IMR-90 (cell line): ENCODE results near the gene ETV6. TPM values are rescaled to one million over a fixed set of nuclear protein-coding genes. Genes with fewer than 3 reads are reported as not detected.

Experiments
- ATAC-seq: fragments of 200-7000 bp; cut with Tn5 transposase; 2 replicates; pipeline ENCODE4 v1.9.1; 2020; ENCODE audit warnings: low read depth, mild to moderate bottlenecking, moderate library complexity
- BruUV-seq: library from RNA; stranded (reverse); fragments of 400-500 nt; replicated peaks from 2 replicates; lab custom pipeline; 2021; lab: Mats Ljungman, UMichigan
- CTCF ChIA-PET: fragments of 300-600 bp; formaldehyde crosslinking; extraction: SDS; loops from one replicate; lab custom pipeline; 2021; ENCODE audit warnings: antibody characterized with exemption; lab: Yijun Ruan, JAX
- POLR2A ChIA-PET: fragments of 300-600 bp; sonication (Branson Sonifier 250); formaldehyde crosslinking; loops from one replicate; lab custom pipeline; 2022; ENCODE audit warnings: antibody characterized with exemption; ENCODE audit not compliant: unreplicated experiment; lab: Charles Lee
- DNase-seq: peaks from one replicate; pipeline ENCODE4 v3.0.0; 2013
- H2AFZ ChIP-seq: replicated peaks from 2 replicates; pipeline ENCODE3; 2013; ENCODE audit warnings: low read length, mild to moderate bottlenecking; ENCODE audit not compliant: poor library complexity
- H2AK5ac ChIP-seq: 2 replicates; pipeline ENCODE4 v1.6.1; 2013; ENCODE audit warnings: low read depth, low read length, inconsistent platforms
- H2AK9ac ChIP-seq: replicated peaks from 2 replicates; pipeline ENCODE3; 2013; ENCODE audit warnings: mild to moderate bottlenecking, low read depth, low read length, moderate library complexity; ENCODE audit not compliant: poor library complexity
- H2BK120ac ChIP-seq: 2 replicates; pipeline ENCODE4 v1.6.1; 2013; ENCODE audit warnings: low read depth, low read length, inconsistent platforms
- H2BK15ac ChIP-seq: 3 replicates; pipeline ENCODE4 v1.6.1; 2013; ENCODE audit warnings: low read depth, low read length, inconsistent platforms
- H2BK20ac ChIP-seq: 2 replicates; pipeline ENCODE4 v1.6.1; 2013; ENCODE audit warnings: low read depth, mild to moderate bottlenecking, inconsistent platforms, low read length, moderate library complexity
- H2BK5ac ChIP-seq: 2 replicates; pipeline ENCODE4 v1.6.1; 2013; ENCODE audit warnings: mild to moderate bottlenecking, low read depth, low read length, inconsistent platforms; ENCODE audit not compliant: poor library complexity, severe bottlenecking
- H3K14ac ChIP-seq: replicated peaks from 2 replicates; pipeline ENCODE4 v1.6.1; 2013; ENCODE audit warnings: low read depth, low read length, inconsistent platforms
- H3K18ac ChIP-seq: 2 replicates; pipeline ENCODE4 v1.6.1; 2013; ENCODE audit warnings: low read depth, low read length, control low read depth
- H3K23ac ChIP-seq: 2 replicates; pipeline ENCODE4 v1.6.1; 2013; ENCODE audit warnings: low read depth, low read length, inconsistent platforms
- H3K27ac ChIP-seq: 2 replicates; pipeline ENCODE4 v1.5.1; 2013; ENCODE audit warnings: mild to moderate bottlenecking, control low read depth, low read length; ENCODE audit not compliant: insufficient read depth
- H3K27me3 ChIP-seq: 2 replicates; pipeline ENCODE4 v1.6.1; 2013; ENCODE audit warnings: low read length; ENCODE audit not compliant: control insufficient read depth, insufficient read depth
- H3K36me3 ChIP-seq: 2 replicates; pipeline ENCODE4 v1.6.1; 2013; ENCODE audit warnings: low read length, mixed read lengths; ENCODE audit not compliant: control insufficient read depth, insufficient read depth
- H3K4ac ChIP-seq: 2 replicates; pipeline ENCODE4 v1.6.1; 2013; ENCODE audit warnings: low read depth, low read length, inconsistent platforms
- H3K4me1 ChIP-seq: 2 replicates; pipeline ENCODE4 v1.6.1; 2013; ENCODE audit warnings: low read length, mixed read lengths; ENCODE audit not compliant: control insufficient read depth, insufficient read depth
- H3K4me2 ChIP-seq: 2 replicates; pipeline ENCODE4 v1.6.1; 2013; ENCODE audit warnings: low read depth, mild to moderate bottlenecking, control low read depth, low read length, moderate library complexity
- H3K4me3 ChIP-seq: 2 replicates; pipeline ENCODE4 v1.5.1; 2013; ENCODE audit warnings: low read depth, mild to moderate bottlenecking, control low read depth, low read length, moderate library complexity; ENCODE audit not compliant: insufficient read depth
- H3K56ac ChIP-seq: 2 replicates; pipeline ENCODE4 v1.6.1; 2013; ENCODE audit warnings: low read length, inconsistent platforms; ENCODE audit not compliant: insufficient read depth; ENCODE audit errors: extremely low read depth
- H3K79me1 ChIP-seq, 2 experiments: 2 replicates each; pipeline ENCODE4 v1.6.1; 2013; ENCODE audit warnings: low read length in 2 of 2, inconsistent platforms in 1 of 2, low read depth in 1 of 2
- H3K9ac ChIP-seq: 2 replicates; pipeline ENCODE4 v1.6.1; 2013; ENCODE audit warnings: low read depth, low read length, control low read depth
- H3K9me1 ChIP-seq: 2 replicates; pipeline ENCODE4 v1.6.1; 2013; ENCODE audit warnings: low read length, inconsistent platforms; ENCODE audit not compliant: insufficient read depth
- H3K9me3 ChIP-seq: 2 replicates; pipeline ENCODE4 v1.6.1; 2013; ENCODE audit warnings: low read length; ENCODE audit not compliant: control insufficient read depth, insufficient read depth
- H4K20me1 ChIP-seq: 2 replicates; pipeline ENCODE4 v1.6.1; 2013; ENCODE audit warnings: low read length, inconsistent platforms; ENCODE audit not compliant: insufficient read depth
- H4K5ac ChIP-seq: 2 replicates; pipeline ENCODE4 v1.6.1; 2013; ENCODE audit warnings: mild to moderate bottlenecking, low read depth, low read length, control low read depth
- H4K8ac ChIP-seq, 2 experiments: 2 replicates each; pipeline ENCODE4 v1.6.1; 2013; ENCODE audit warnings: low read depth in 2 of 2, low read length in 2 of 2, control low read depth in 1 of 2, inconsistent platforms in 1 of 2
- H4K91ac ChIP-seq: 2 replicates; pipeline ENCODE4 v1.6.1; 2013; ENCODE audit warnings: low read depth, low read length, inconsistent platforms; ENCODE audit not compliant: insufficient read depth
- BHLHE40 ChIP-seq: fragments of 150-350 bp; IDR thresholded peaks from 2 replicates; pipeline ENCODE4 v1.6.1; 2016; ENCODE audit warnings: mild to moderate bottlenecking, low read depth, low read length
- CEBPB ChIP-seq: IDR thresholded peaks from 2 replicates; pipeline ENCODE4 v1.6.1; 2012; ENCODE audit warnings: low read depth, low read length, improper control_type of control experiment
- CHD1 ChIP-seq: IDR thresholded peaks from 2 replicates; pipeline ENCODE4 v1.6.1; 2012; ENCODE audit warnings: low read depth, low read length, improper control_type of control experiment
- FOS ChIP-seq: fragments of 150-350 bp; IDR thresholded peaks from 2 replicates; pipeline ENCODE4 v1.6.1; 2016; ENCODE audit warnings: low read depth, low read length
- MAFK ChIP-seq: IDR thresholded peaks from 2 replicates; pipeline ENCODE4 v1.6.1; 2012; ENCODE audit warnings: low read depth, low read length, improper control_type of control experiment
- MAZ ChIP-seq: IDR thresholded peaks from 2 replicates; pipeline ENCODE4 v1.6.1; 2012; ENCODE audit warnings: low read depth, mild to moderate bottlenecking, low read length, improper control_type of control experiment, moderate library complexity, borderline replicate concordance
- MXI1 ChIP-seq: IDR thresholded peaks from 2 replicates; pipeline ENCODE4 v1.6.1; 2012; ENCODE audit warnings: low read depth, mild to moderate bottlenecking, low read length, moderate library complexity, borderline replicate concordance
- POLR2A ChIP-seq: IDR thresholded peaks from 2 replicates; pipeline ENCODE4 v1.6.1; 2012; ENCODE audit warnings: mild to moderate bottlenecking, low read depth, low read length
- RCOR1 ChIP-seq: IDR thresholded peaks from 2 replicates; pipeline ENCODE4 v1.6.1; 2012; ENCODE audit warnings: mild to moderate bottlenecking, low read length, improper control_type of control experiment; ENCODE audit not compliant: insufficient replicate concordance
- RFX5 ChIP-seq: IDR thresholded peaks from 2 replicates; pipeline ENCODE4 v1.8.0; 2012; ENCODE audit warnings: low read depth, mild to moderate bottlenecking, low read length, moderate library complexity
- SMC3 ChIP-seq: fragments of 150-350 bp; IDR thresholded peaks from 2 replicates; pipeline ENCODE4 v1.6.1; 2016; ENCODE audit warnings: low read depth, mild to moderate bottlenecking, antibody characterized with exemption, low read length, moderate library complexity
- USF2 ChIP-seq: fragments of 150-350 bp; IDR thresholded peaks from 2 replicates; pipeline ENCODE4 v1.6.1; 2017; ENCODE audit warnings: mild to moderate bottlenecking, antibody characterized with exemption, low read length, low read depth
- WGBS, 2 experiments: methylation state at CpG; one replicate each; pipeline versions ENCODE4 v1.1.5 to v1.1.7; 2013; ENCODE audit warnings: missing lambda C conversion rate in 2 of 2; ENCODE audit not compliant: insufficient read length in 1 of 2; ENCODE audit errors: extremely low coverage in 2 of 2; 5-methylcytosine and 5-hydroxymethylcytosine counted together
- dilution Hi-C: fragments of 300-500 bp; cut with HindIII; formaldehyde crosslinking; loops from one replicate; pipeline ENCODE4 v1.14.3; 2018; ENCODE audit warnings: low sequenced_read_pairs; ENCODE audit not compliant: unreplicated experiment
- in situ Hi-C: fragments of 300-500 bp; cut with MboI; formaldehyde crosslinking; loops from 3 replicates; pipeline ENCODE4 v1.14.3; 2019; ENCODE audit warnings: low sequenced_read_pairs, inconsistent platforms, mixed read lengths
- intact Hi-C: fragments of 100-400 bp; cut with micrococcal nuclease; formaldehyde crosslinking; loops from 2 replicates; pipeline ENCODE4 v1.10.0; 2022
- polyA plus RNA-seq, 3 experiments: library from polyadenylated mRNA; depleted of rRNA; stranded (reverse); fragments of >200 nt; gene quantifications; 2 replicates each; pipeline ENCODE4 v1.2.3, GENCODE V29; 2012; ENCODE audit warnings: low replicate concordance in 1 of 3
- total RNA-seq: library from RNA; depleted of rRNA; stranded (reverse); fragments of >200 nt; gene quantifications from 2 replicates; pipeline ENCODE4 v1.2.3, GENCODE V29; 2012

Gene ETV6
- total and polyA plus RNA-seq, 2 of the 4 experiments (the other 2 are of a cell fraction): 8.4 to 9.9 TPM

DNA sequence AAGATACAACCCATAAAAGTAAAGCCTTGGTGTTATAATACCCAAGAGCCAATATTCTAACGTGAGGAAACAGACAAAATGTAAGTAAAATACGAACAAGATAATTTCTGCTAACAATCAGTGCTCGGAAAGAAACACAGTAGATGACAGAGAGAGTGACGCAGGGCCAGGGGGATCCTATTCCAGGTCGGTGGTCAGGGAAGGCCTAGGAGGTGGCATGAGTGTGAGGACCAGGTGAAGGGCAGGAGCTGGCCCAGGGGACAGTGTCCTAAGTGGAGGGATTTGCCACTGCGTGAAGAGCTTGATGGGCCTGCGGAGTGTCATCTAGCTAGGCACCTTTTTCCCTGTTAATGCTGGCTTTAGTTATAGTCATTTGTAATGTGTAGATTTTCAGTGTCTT, 35.3 kb downstream of the ETV6 start:
- no peak overlapping the region for H4K8ac ChIP-seq
- peak overlapping the region; percentile 65 for H4K91ac ChIP-seq
- no TSS peak for BruUV-seq
- H3K14ac ChIP-seq: peak overlapping the region; percentile 37
- no peak overlapping the region for H2AFZ ChIP-seq
- no peak overlapping the region for H3K56ac ChIP-seq
- H3K23ac ChIP-seq: peak overlapping the region; percentile 55; the same call in 1 of the 2 replicates
- H4K5ac ChIP-seq: peak overlapping the region; percentile 3; the same call in 1 of the 2 replicates
- peaks cover 36 to 66% of the 10 kb centered on the region in 2 experiments for H3K79me1 ChIP-seq
- dilution Hi-C loops: no loop called here
- CTCF ChIA-PET: interaction anchor here (1.2 kb wide), 1 partner anchor 19 kb away, joined by 3 read pairs; no protein-coding TSS in a partner anchor
- no peak overlapping the region for H3K4me3 ChIP-seq
- no peak overlapping the region for H3K27ac ChIP-seq
- DNase-seq (no peak), ATAC-seq (no peak)
- peak overlapping the region; percentile 79 for H2BK5ac ChIP-seq
- H3K9ac ChIP-seq: no peak overlapping the region
- intact Hi-C loops: no loop called here
- H2AK9ac ChIP-seq: no peak overlapping the region
- TF ChIP-seq FOS: no peak
- no peak for TF ChIP-seq RCOR1
- TF ChIP-seq MAZ: no peak
- no peak for TF ChIP-seq MAFK
- TF ChIP-seq POLR2A: no peak
- TF ChIP-seq CHD1: no peak
- TF ChIP-seq BHLHE40: no peak
- TF ChIP-seq USF2: no peak
- TF ChIP-seq RFX5: no peak
- TF ChIP-seq CEBPB: no peak
- no peak for TF ChIP-seq SMC3
- no peak for TF ChIP-seq MXI1
- POLR2A ChIA-PET: no interaction called here
- 78% methylated on average over 3 of the region's 7 CpGs; no CpG with 5 or more reads in 1 of the 2 experiments for whole genome bisulfite sequencing, 2 experiments
- H3K4me1 ChIP-seq: peaks cover 18% of the 10 kb centered on the region
- no peaks in the 10 kb centered on the region for H3K9me3 ChIP-seq
- in situ Hi-C loops: no loop called here
- H4K20me1 ChIP-seq: peaks cover 30% of the 10 kb centered on the region
- H2BK15ac ChIP-seq: 0 out of 3 replicates have a peak overlapping the region, but pooled peaks have one; percentile 13
- peak overlapping the region; percentile 57 for H2BK120ac ChIP-seq
- peak overlapping the region; percentile 60 for H3K18ac ChIP-seq
- no peaks in the 10 kb centered on the region for H3K36me3 ChIP-seq
- no peaks in the 10 kb centered on the region for H3K27me3 ChIP-seq
- peak overlapping the region; percentile 54; the same call in 1 of the 2 replicates for H2AK5ac ChIP-seq
- no peak overlapping the region for H3K4me2 ChIP-seq
- H2BK20ac ChIP-seq: no peak overlapping the region
- peak overlapping the region; percentile 65 for H3K4ac ChIP-seq
- peaks cover 23% of the 10 kb centered on the region for H3K9me1 ChIP-seq
